ENCODE measurements around the gene TEKTIP1.
"Not testable (repeated sequence)": the region's sequence is repeated elsewhere in the genome, so short reads cannot be mapped to it uniquely, and the experiment has no call there.

The TEKTIP1 gene

DNA sequence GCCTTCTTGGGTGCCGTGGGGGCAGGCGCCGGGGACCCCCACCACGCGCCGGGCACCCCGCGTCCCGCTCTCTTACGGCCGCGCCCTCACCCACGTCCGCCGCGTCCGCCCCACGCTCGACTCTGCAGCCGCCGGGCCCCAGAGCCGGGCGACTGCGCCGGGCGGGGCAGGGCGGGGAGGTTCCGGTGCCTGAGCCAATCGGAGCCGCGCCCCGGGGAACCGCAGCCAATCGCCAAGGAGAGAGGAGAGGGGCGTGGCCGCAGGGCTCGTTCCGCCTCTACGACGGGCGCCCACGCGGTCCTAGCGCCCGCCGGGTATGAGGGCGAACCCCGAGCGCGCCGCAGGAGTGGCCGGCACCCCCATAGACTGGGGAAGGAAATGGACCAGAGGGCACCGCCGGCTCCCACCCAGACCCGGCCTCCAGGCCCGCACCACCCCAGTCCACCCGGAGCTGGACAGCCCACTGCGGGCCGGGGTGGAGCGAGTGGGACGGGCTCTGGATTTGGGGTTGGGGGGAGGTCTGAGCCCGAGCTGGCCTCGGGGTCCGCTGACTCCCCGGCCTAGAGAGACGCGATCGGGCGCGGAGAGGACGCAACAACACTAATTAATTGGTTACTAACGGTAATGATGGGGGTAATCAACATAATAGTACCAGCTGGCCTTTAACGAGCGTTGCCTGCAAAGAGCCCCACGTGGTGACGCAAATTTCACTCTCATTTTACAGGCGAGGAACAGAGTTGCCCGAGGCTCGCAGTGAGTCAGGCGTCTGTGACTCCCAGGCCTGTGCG is 18.7 kb downstream of the TEKTIP1 start, which contains the start of gene MFSD12:
MFSD12 (minus strand) TSS at position 126 of the 788 bp plus-strand sequence. CDS start 183 bp downstream, outside the sequence.
- peak; percentile 91 to 94 for DNase-seq (ENCODE audit: low read depth in 2 of 2)

DNA sequence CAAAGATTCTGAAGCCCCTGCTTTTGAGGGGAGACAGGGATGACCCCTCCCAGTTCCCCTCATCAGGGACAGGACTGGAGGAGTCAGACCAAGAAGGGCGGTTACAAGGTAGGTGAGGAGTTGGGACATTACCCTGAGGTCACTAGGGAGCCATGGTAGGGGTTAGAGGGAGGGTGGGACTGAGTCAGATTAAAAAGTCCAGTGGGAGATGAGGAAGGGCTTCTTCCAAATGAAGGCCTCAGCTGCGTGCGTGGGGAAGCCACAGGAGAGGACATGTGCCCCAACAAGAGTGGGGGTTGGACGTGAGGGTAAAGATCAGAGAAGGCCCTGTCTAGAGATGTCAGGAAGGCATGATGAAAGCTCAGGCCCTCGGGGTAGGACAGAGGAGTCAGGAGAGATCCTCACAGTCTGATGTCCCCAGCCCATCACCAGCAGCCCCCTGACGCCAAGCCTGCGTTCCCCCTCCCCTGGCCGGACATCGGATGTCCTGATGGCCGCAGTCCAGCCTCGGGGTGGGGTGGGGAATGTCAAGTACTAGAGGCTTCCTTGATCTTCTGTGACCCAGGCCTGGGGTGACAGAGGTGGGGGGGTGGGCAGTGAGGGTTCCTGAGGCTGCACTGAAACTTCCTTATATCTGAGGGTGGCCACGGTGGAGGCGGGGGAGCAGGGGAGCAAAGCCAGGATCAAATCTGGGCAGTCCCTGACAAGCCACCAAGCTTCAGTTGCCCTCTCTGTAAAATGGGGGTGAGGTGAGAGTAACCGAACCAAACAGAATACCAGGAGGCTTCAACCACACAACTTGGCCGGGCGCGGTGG is 24.9 kb downstream of the TEKTIP1 start:
- no peak for DNase-seq (ENCODE audit: low read depth in 2 of 2)

DNA sequence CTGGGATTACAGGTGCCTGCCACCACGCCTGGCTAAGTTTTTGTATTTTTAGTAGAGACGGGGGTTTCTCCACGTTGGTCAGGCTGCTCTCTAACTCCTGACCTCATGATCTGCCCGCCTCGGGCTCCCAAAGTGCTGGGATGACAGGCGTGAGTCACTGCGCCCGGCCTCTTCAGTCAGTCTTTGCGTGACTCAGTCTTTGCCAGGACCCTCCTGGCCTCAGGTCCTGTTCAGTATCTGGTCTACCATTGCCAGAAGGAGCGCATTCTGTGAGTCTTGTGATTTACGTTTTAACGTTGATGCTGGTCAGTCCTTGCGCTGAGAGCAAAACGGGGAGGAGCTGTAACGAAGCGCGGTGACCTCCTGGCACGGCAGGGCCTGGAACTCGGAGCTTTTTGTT is 26.2 kb downstream of the TEKTIP1 start:
- no peak for DNase-seq (ENCODE audit: low read depth in 2 of 2)

GRCh38 chr19:3570042-3570441 is 31.1 kb downstream of the TEKTIP1 start:
- not testable (repeated sequence) for DNase-seq (ENCODE audit: low read depth in 2 of 2)

- DNase-seq (ENCODE audit: low read depth in 2 of 2) = no peak
Measured at GRCh38 chr19:3570606-3571011, 31.6 kb downstream of the TEKTIP1 start.

GRCh38 chr19:3572132-3572854 is 33.3 kb downstream of the TEKTIP1 start:
- DNase-seq (ENCODE audit: low read depth in 2 of 2) = peak; percentile 98 to 99

- DNase-seq (ENCODE audit: low read depth in 2 of 2) = no peak
Measured at GRCh38 chr19:3572855-3573161, 33.8 kb downstream of the TEKTIP1 start, which contains the start of gene HMG20B. HMG20B (plus strand) TSS chr19:3572944; CDS start chr19:3573310, 366 bp downstream.

- DNase-seq (ENCODE audit: low read depth in 2 of 2) = no peak
Measured at GRCh38 chr19:3573162-3573857, 34.3 kb downstream of the TEKTIP1 start.

- DNase-seq (ENCODE audit: low read depth in 2 of 2) = peak in 1 of 2 donors; percentile 48
Measured at GRCh38 chr19:3573858-3574637, 35.1 kb downstream of the TEKTIP1 start.

GRCh38 chr19:3575260-3575741 is 36.3 kb downstream of the TEKTIP1 start:
- DNase-seq (ENCODE audit: low read depth in 2 of 2) = no peak

- no peak for DNase-seq (ENCODE audit: low read depth in 2 of 2)
Measured at GRCh38 chr19:3575949-3576673, 37.1 kb downstream of the TEKTIP1 start.

DNA sequence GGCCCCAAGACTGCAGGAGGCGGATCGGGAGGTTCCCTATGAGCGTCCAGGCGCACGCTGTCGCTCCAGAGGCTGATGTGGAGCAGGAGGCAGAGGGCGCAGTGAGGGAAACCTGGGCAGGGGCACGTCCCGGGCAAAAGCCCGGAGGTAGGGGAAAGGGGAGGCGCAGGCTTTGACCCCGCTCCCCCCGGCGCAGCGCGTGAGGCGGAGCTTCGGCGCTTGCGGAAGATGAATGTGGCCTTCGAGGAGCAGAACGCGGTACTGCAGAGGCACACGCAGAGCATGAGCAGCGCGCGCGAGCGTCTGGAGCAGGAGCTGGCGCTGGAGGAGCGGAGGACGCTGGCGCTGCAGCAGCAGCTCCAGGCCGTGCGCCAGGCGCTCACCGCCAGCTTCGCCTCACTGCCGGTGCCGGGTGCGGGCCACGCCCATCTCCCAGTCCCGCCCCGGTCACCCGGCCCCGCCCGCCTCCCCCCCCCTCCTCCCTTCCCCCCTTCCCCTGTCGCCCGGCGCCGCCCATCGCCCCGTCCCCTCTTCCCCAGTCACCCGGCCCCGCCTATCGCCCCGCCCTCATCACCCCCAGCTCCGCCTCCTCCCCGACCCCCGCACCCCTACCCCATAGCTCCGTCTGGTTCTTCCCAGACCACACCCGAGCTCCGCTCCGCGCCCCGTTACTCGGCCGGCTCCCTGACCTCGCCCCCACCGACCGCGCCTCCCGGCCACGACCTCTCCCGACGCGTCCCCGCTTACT is 37.9 kb downstream of the TEKTIP1 start:
- DNase-seq (ENCODE audit: low read depth in 2 of 2) = no peak

GRCh38 chr19:3577723-3578344 is 38.9 kb downstream of the TEKTIP1 start:
- no peak for DNase-seq (ENCODE audit: low read depth in 2 of 2)

GRCh38 chr19:3578390-3578789 is 39.4 kb downstream of the TEKTIP1 start:
- DNase-seq (ENCODE audit: low read depth in 2 of 2) = no peak

GRCh38 chr19:3580156-3580934 is 41.4 kb downstream of the TEKTIP1 start:
- no peak for DNase-seq (ENCODE audit: low read depth in 2 of 2)

GRCh38 chr19:3581792-3582191 is 42.8 kb downstream of the TEKTIP1 start:
- DNase-seq (ENCODE audit: low read depth in 2 of 2) = not testable (repeated sequence)

GRCh38 chr19:3584036-3584802 is 45.2 kb downstream of the TEKTIP1 start:
- DNase-seq (ENCODE audit: low read depth in 2 of 2) = not testable (repeated sequence)
